ENCODE results near the gene CDK15.
"Not testable (repeated sequence)": the region's sequence is repeated elsewhere in the genome, so short reads cannot be mapped to it uniquely, and the experiment has no call there.

Gene CDK15

DNA sequence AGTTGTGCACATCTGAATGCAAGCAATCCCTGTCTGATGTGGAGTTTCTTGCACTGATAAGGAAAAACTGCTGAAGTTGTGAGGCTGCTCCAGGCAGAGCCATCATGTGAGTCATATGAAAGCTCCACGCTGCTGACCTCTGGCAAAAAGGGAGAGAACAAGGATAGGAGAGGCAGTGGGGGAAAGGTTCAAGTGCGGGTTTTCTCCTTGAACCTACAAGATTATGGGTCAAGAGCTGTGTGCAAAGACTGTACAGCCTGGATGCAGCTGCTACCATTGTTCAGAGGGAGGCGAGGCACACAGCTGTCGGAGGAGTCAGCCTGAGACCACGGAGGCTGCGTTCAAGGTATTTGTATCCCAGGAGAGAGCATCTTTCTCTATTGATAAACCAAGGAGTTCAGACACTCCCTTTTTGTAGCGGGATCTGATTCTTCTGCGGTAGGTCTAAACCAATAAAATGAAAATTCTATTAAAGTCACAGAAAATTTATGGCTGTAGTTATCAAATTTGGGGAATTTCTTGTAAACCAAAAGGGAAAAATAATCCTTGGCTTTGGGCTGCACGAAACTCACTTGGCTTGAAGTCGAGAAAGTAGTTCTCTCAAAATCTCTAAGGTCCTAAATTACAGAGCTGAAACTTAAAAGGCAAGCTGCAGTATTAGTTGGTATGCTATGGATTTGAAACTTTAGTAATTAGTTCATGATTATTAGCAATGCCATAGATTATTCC lies at the start of gene CDK15:
Gene CDK15 (plus strand): TSS at position 96 of the 729 bp plus-strand sequence. CDS start 128 bp downstream, at position 224.
- no peak for DNase-seq

DNA sequence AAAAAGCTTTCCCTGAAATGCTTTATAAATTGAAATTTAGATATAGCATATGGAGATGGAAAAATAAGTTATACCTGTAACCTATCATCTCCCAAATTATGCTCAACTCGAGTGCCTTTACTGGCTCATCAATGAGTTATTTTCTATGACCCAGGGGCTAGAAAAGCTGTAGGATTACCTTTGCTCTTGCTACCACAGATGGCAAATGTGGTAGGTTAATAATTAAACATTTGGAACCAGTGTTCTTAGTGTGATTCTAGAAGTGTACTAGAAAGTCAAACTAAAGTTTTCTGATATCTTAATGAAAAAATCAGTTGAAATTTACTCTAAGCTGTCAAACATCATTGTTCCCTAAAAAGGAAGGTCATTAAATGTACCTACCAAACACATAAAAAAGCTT lies 48.1 kb upstream of the CDK15 start:
- no peak for DNase-seq

DNA sequence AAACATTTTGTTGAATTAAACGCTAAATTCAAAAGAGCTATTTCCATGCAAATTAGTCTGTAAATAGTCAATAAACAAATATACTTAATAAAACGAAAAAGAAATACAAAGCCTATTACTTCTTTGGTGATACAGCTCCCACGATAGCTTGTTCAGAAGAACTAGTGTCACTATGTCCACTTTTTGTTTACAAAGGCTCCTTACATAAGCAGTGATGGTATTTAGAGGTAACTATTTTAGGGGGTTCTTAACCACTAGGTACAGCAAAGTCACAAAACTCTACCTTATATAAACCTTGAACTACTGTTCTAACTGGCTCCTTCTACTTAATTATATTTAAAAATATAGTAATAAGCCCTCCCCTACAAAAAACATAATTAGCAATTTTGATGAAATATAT lies 47.5 kb upstream of the CDK15 start:
- DNase-seq: no peak

DNA sequence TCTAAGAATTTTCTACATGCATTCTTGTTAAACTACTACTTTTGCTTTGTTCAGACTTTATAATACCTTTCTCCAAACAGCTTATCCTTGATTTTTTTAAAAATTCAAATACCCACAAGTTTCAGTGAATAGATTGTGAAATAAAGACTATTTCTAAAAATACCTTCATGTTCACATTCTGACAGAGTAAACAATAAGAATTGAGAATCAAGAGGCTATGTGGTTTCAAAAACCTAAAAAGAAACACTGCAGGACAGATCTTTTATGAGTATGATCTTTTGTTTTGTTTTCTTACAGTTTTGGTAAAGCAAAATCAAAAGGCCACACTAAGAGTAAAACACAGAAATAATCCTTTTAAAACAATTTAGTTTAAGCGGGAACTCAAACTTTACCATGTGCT lies 46.8 kb upstream of the CDK15 start:
- DNase-seq: no peak

DNA sequence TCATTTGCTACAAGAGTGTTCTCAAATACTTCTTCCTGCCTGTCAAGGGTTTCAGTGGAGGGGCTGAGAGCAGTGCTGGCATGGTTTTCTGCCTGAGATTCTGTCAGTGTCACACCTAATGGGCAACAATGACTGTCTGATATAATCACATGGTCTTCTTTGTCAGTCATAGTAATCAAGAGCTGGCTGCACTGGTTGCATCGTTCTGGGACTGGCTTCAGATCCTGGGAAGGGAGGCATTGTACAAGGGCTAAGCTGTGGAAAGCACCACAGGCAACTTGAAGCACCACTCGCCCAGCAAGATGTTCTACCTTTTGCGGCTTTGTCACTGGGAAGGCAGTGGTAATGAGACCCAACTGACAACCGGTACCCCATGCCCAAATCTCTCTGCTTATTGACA lies 45.2 kb upstream of the CDK15 start:
- no peak for DNase-seq

DNA sequence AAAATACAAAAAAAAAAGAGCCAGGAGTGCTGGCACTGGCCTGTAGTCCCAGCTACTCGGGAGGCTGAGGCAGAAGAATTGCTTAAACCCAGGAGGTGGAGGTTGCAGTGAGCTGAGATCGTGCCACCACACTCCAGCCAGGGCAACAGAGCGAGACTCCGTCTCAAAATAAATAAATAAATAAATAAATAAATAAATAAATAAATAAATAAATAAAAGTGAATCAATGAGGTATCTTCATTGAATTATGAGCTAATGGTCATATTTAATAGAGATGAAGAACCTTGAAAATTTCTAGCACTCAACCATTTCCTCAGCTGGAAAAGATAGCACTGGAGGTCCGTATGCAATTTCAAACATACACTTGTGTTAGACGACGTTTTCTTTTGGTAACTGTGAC lies 41.9 kb upstream of the CDK15 start:
- DNase-seq: not testable (repeated sequence)

DNA sequence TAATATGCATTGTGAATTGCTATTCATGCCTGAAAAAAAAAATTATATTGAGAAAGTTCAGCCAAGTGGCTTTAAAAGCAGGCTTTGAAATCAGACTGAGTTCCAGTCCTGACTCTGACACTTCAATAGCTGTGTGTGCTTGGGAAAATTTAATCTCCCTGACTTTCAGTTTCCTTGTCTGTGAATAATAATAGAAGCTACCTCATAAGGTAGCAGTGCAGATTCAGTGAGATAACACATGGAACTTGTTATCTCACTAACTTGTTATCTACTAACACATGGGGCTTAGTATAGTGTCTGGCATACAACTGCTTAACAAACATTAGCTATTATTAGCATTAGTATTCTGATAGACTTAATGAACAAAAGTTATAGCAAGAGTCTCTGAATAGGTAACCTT lies 40.5 kb upstream of the CDK15 start:
- DNase-seq: no peak

DNA sequence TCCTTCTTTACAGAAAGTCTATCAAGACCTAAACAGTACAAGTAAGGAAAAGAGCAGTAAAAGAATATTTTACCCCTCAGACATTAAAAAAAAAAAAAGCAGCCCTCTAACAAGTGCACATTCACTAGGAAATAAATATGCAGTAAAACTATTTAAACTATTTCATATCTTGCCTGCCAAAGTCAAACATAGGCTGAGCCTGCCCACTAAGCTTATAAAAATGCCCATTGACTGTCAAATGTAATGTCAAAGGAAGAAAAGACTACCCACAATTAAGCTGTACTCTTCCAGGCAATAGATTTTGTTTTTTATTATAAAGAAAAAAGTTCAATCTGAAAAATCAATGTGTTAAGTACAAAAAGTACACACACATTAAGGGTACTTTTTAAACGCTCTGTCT lies 37.4 kb upstream of the CDK15 start:
- DNase-seq: no peak

DNA sequence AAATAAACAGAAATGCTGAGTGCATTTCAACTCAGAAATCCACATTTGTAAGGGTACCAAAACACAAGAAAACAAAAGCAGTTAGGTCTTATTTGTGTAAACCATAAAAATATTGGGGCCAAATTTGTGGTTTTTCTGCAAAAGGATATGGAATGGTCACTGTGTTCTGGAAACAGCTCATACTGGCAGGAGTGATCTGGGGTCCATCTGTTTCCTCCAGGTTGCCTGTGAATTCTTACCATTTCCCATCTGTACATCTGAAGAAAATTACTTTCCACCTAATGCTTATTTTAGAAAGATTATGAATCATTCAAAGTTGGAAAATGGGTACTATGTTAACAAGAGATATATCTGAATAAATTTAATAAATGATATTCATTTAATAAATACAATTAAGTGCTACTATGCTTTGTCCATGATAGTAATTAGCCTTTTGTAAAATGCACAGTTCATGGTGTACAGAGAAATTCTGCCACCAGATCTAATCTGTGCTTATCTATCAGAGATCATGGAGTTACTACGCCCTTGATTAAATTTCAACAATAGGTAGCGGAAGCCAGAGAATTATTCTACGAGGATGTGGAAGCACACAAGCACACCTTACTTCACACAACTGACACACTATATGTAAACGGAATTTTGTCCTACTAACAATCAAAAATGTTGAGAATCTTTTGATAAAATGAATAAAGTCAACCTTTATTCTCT lies 36.5 kb upstream of the CDK15 start:
- no peak for DNase-seq

DNA sequence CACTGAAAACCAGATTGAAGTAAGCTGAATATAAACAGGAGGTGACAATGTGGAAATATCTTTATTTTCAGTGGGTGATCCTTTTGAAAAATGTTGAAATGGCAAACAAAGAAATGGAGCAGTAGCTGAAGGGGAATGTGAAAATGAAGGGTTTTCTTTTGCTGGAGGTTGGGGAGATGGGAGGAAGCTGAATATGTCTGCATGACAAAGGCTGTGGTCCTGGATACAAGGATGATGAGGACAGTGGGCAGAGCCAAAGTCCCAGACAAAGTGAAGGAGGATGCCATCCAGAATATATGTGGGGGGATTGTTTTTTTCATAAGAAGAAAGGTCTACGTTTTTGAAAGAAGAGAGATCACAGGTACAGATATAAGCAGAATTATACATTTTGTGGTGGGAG lies 32.3 kb upstream of the CDK15 start:
- no peak for DNase-seq

DNA sequence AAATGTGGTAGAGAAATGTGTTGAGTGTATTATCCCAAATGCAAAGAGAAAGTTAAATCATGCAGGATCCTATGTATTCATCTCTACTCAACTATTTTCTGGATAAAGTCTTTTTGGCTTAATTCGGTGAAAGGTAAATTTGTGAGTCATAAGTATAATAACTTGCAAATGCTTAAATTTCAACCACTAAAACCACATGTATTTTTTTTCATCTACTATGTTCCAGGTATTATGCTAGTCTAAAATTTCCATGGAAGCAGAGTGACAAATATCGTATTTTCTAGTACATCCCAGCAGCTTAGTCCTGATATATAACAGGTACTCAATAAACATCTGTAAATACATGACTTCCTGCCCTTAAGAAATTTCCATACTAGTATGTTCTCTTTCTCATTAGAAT lies 31.8 kb upstream of the CDK15 start:
- DNase-seq: no peak

DNA sequence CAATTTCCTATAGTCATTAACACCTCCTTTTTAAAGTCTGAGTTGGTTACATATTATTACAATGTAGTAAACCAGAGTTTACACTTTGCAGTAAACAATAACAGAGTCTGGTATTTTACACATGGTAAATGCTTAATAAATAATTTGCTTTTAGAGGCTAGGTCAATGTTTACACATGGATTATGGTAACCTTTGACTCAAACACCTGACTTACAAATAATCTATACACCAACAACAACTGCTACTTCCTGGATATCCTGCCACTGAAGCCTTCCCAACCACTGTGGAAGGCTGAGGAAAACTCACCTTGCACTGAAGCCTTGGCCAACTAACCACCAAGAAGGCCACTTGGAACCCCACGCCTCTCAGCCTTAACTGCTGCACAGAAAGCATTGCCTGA lies 31.0 kb upstream of the CDK15 start:
- DNase-seq: no peak

DNA sequence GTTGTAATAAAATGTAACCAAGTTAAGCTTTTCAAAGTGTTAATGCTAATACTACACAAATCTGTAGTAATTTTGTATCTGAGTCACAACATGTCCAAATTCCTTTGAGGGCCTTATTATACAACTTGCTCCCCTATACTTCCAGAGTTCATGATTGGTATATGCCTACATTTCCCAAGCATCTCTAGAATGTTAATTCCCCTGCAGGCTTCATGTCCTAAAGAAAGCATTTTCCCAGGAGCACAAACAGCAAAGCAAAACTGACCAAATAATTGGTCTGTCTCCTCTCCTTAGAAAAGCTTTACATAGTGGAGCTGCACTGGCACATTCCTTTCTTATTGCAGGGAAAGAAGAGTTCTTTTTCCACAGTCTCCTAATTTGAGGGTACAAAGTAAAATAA lies 29.3 kb upstream of the CDK15 start:
- DNase-seq: no peak

DNA sequence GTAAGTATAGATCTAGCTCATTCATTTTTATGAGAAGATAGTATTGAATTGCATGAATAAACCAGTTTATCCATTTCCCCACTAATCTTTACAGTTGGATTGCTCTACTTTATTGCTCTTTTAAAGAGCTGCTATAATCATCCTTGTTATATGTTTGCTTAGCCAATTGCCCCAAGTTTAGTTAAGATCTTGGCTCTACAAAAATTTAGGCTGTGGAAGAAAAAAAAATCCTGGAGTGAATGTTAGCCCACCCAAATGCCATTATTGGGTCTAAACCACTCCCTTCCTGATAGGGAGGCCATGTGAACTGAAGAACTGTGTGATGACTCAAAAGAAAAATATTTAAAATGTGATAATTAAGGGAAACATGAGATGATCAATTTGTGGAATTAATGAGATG lies 28.5 kb upstream of the CDK15 start:
- no peak for DNase-seq

DNA sequence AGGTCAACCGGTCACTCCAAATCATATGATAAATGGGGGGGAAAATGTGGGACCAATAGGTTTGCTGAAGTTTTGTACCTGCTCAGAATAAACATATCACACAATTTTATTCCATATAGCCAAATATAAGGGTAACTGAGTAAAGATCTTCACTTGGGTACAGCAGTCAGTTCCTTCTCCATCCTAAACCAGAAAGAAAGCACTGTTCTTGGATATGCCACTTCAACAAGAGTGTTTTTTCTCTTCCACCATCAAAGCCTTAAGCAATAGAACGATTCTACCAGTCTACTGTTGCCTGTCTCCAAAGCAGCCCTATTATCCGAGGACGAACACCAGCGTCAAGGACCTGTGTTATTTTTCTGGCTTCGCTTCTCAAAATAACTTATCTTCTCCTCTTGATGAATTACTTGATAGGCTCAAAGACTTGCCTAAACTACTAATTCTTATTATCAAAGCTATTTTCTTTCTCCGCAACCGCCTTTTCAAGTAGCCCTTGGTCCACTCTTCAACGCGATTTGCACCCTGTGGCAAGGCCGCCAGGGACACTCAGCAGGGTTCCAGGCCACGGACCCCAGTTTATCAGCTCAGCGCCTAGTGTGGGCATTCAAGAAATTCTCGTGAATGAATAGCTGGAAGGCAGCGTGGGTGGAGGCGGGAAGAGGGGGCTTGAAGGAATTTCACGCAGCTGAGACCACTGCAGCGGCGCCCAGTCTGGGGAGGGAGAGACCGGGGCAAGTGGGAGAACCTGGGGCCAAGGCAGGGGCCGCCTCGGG lies 26.2 kb upstream of the CDK15 start:
- no peak for DNase-seq

DNA sequence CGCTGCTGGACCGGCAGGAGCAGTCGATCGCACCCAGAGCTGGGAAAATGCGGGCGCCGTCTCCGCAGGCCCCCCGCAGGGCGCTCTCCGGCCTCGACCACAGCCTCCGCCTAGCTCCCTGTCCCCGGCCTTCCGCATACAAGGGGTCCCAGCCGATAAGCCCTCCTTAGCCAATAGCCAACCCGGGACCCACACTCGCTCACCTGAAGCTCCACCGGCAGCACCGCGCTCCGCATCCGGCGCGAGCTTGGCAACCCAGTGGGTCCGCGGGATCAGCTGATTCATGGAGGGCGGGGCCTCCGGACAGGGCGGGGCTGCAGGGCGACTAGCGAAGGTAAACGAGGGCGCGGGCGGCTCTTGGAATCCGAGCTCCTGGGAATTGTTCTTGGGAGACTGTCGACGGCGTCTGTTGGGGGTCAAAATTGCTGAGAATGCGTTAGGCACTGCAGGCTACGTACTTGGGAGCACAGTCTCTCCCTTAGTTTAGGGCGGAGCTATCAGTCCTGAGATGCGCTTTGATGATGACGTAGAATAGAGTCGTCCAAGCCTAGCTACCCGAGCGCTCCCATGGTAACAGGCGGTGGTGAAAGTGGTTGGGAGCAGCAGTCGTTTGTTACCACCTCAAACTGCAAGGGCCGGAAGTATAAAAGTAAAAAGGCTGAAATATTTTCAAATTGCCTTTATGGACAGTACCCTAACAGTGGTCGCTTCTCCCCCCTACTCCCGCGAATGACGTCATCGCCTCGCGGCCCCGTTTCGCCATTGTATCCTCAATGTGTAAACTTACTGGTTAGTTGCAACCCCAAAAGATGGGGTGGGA lies 25.5 kb upstream of the CDK15 start, which contains the start of gene ALS2:
Gene ALS2 (minus strand): TSS at position 260 of the 820 bp plus-strand sequence. CDS start 12,048 bp downstream, outside the sequence.
- DNase-seq: peak; percentile 96

DNA sequence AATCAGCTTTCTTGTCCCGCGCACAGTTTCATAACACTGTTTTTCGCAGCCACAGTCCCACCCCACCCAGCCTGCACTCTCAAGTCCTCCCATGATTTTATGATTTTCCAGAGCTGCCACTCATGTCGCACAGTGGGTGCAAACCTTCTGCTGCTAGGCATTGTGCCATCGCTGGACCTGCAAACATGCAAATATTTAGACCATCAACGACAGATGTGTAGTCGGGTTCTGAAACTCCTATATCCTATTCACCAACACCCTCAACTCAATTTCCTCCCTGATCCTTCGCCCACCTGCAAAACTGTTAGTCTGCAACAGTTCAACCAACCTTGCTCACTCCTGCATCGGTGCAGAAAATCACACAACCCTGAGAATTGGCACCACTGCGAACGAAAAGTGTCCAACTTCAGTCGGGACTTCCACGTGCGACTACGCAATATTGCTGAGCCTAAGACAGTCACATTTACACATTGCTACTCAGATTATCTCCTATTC lies 24.7 kb upstream of the CDK15 start:
- no peak for DNase-seq

DNA sequence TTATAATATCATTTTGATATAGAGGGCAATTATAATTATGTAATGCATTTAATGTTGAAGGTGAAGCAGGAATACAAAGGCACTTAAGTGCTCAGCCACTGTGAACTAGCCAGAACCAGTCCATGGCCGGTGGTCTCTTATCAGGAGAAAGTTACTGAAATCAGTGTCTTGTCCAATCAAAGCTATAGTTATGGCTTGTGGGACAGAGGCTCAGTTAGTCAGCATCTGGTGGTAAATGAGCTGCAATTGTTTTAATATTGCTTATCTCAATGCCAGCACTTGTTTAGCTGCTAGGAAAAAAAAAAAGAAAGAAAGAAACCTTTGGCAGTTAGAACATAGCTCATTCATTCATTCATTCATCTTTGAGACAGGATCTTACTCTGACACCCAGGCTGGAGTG lies 21.8 kb upstream of the CDK15 start:
- DNase-seq: no peak

DNA sequence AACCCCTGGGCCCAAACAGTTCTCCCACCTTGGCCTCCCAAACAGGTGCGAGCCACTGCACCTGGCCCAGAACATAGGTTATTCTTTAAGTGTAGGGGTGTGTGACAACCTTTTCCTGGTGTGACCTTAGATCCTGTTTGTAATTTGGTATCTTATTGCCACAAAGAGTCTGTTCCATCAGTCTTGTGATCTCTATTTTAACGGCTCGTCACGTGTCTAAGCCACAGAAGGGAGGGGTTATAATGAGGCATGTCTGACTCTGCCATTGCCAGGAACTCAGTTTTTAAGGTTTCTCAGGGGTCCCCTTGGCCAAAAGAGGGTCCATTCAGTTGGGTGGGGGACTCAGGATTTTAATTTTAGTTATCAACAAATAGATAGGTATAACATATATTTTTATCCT lies 21.2 kb upstream of the CDK15 start:
- DNase-seq: no peak

DNA sequence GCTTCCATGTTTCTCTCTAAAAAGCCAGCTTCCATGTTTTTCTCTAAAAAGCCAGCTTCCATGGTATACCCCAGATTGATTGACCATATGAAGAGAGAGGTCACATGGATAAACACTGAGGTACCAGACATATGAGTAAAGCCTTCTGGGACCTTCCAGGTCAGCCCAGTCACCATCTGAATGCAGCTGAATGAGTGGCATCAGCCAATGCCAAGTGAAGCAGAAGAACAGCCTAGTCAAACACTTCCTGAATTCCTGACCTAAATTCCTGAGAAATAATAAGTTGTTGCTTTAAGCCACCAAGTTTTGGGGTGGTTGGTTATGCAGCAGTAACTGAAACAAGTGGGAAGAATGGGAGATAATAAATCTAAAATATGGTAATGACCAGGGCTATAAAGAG lies 19.9 kb upstream of the CDK15 start:
- DNase-seq: no peak

DNA sequence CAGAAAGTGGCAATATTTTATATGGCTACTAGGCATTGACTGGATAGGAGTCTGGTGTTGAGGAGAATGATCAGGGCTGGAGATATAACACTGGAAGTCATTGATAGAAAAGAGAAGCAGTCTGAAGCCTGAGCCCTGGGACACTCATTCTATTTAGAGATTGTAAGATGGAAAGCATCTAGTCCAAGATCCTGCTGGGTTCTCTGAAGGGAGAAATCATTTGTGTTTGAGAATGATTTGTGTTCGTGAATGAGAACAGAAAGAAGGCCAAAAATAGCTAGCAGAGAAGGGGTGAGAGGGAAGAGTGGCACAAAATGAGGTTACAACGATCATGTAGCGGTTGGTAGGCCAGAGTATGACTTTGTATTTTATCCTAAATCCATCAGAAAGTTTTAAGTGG lies 18.0 kb upstream of the CDK15 start:
- no peak for DNase-seq

DNA sequence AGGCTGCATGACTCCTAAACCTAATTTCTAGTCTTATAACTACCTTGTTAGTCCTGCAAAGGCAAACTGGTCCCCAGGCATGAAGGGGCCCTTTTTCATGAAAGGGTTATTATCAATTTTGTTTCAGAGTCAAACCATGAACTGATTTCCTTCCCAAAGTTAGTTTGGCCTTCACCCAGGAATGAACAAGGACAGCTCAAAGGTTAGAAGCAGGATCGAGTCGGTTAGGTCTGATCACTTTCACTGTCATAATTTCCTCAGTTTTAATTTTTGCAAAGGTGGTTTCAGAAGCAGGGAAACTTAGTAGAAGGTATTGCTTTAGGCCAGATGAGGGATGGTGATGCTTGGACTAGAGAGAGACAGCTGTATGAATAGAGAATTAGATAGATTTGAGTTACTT lies 16.9 kb upstream of the CDK15 start:
- DNase-seq: no peak

DNA sequence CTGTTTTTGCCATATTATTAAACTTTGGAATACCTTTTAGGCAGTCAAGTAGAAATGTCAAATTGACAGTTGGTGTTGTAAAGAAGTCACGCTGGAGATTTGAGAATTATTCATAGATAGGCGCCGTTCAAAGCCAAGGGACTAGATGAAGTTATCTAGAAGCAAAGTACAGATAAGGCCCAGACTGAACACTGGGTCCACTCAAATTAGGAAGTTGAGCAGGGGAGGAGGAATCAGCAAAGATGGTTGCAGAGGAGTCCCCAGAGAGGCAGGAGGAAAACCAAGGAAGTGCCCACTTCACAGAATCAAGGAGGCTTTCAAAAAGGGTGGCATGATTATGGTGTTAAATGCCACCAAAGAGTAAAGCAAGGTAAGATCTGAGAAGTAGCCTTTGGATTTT lies 16.0 kb upstream of the CDK15 start:
- DNase-seq: no peak

Measured in NCI-H1436 (cell line).